GM12874 (cell line): ENCODE data around the gene PTPRG.

Experiments
- TF ChIP-seq, protein P1 (sequence below): IDR thresholded peaks from 2 replicates; pipeline ENCODE4 v1.5.1; 2011; ENCODE audit warnings: low read depth, mild to moderate bottlenecking, control low read depth, low read length, moderate library complexity; ENCODE audit not compliant: insufficient read depth

PTPRG gene

DNA sequence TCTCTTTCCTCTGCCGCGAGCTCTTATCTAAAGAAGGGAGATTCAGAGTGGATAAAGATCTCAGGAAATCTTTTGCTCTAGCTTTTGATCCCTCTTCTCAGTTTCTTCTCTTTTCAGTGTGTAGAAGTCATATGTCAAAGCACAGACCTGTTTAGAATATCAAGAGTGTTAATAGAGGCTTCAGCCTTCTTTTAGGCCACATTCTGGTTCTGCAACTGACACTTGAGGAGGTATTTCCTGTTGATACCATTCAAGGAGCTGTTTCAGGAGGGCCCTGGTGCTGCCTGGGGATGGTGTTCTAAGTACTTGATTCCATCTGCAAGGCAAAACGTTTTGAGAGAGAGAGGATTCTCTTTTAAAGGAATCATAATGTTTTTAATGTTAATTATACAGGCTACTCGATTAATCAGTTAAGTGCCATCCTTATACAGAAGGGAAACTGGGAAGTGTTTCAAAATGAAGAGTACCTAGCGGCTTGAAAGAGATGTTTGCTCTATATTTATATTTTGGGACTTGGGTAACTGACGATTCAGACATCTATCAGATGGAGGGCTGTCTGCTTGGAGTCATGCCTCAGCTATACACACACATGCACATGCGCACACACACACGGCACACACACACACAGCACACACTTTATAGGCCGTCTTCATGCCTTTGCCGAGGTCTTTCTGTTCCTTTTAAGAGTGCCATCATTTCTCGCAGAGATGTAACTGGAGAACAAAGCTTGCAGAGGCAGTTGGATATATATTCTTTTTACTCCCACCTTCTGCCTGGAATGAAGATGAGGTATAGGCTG is 313.9 kb downstream of the PTPRG start:
- TF ChIP-seq, protein P1, sequence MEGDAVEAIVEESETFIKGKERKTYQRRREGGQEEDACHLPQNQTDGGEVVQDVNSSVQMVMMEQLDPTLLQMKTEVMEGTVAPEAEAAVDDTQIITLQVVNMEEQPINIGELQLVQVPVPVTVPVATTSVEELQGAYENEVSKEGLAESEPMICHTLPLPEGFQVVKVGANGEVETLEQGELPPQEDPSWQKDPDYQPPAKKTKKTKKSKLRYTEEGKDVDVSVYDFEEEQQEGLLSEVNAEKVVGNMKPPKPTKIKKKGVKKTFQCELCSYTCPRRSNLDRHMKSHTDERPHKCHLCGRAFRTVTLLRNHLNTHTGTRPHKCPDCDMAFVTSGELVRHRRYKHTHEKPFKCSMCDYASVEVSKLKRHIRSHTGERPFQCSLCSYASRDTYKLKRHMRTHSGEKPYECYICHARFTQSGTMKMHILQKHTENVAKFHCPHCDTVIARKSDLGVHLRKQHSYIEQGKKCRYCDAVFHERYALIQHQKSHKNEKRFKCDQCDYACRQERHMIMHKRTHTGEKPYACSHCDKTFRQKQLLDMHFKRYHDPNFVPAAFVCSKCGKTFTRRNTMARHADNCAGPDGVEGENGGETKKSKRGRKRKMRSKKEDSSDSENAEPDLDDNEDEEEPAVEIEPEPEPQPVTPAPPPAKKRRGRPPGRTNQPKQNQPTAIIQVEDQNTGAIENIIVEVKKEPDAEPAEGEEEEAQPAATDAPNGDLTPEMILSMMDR = no peak

DNA sequence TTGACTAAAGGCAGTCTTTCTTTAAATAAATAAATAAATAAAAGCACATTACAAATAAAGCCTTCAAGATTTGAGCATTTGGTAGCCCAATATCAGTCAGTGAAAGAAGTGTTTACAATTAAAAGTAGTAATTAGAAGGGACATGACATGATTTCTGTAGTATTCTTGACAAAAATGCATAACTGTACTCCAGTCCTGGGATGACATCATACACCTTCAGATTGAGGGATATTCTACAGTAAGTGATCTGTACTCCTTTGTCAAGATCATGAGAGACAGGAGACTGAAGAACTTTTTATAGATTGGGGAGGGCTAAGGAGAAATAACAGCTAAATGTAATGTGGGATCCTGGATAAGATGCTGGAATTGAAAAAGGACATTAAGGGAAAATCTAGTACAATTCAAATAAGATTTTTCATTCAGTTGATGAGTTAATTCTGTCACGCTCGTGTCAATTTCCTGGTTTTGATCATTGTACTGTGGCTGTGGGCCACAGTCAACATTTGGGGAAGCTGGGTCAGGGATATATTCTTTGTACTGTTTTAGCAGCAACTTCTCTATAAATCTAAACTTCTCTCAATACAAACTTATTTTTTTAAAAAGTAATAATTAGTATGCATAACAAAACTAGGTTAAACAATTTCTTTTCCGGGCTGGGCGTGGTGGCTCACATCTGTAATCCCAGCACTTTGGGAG is 314.8 kb downstream of the PTPRG start:
- TF ChIP-seq, protein P1 = no peak

DNA sequence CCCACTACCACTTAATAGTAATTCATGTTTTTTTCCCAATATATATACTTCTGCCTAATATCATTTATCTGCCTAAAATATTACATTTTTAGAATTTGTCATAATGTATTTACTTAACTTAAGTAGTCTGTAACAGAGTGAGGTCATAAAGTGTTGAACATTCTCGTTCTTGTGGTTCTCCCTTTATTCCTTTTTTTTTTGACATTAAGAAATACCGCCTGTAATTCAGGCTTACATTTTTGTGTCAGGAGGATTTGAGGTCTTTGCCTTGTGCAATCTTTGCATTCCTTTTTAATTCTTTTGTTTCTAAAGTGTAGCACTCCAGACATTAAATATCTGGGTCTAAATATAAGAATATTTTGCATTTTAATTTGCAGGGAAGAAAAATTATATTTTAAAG is 315.4 kb downstream of the PTPRG start:
- TF ChIP-seq, protein P1 = no peak

DNA sequence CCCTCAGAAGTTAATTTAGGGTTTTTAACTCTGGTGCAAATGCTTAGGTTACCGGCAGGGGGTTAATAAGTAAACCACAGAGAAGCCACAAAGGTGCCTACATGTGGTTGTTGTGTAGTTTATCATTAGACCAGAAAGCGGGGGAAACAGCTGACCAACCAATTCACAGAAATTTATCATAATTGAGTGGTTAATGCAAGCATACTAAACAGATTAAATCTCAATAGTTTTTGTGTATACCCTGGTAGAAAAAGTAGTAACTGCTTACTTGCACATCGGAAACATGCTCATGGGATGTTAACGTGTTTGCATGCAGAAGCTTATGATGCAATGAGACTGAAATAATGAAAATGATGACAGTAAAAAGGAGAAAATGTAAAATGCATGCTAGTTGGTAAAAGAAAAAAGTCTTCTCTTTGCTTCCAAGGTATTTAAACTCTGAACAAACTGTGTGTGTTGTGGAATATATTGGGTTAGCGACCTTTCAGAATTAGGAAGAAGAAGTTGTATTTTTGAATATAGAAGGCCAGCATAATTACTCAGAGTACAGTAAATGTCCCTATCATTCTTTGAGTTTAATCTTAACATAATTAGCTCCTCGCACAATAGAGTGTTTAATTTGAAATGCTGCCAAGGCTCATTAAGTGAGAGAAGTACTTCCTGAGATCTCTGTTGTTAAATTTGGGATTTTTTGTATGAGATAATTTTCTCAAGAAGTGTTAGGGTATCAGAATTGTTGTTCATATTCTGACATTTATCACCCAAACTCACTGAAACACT is 316.2 kb downstream of the PTPRG start:
- TF ChIP-seq, protein P1 = peak; percentile 36; the same call in 1 of the 2 replicates

DNA sequence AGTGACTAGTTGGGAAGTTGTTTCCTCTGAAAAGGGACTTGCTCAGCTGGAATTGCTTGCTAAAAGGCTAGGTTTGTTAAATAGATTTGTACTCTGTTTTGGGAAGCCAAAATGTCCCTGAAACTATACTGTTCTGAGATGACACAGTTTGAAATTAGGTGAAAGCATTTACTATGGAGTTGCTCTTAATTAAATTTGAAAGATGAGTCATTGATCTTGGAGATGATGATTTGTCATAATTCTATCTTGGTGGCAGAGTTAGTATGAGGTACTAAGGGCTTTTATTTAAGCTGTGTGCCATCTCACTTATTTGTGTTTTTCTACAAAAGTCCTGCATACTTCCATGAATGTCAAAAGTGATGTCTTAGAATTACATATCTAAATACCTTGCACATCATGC is 320.9 kb downstream of the PTPRG start:
- TF ChIP-seq, protein P1 = no peak

DNA sequence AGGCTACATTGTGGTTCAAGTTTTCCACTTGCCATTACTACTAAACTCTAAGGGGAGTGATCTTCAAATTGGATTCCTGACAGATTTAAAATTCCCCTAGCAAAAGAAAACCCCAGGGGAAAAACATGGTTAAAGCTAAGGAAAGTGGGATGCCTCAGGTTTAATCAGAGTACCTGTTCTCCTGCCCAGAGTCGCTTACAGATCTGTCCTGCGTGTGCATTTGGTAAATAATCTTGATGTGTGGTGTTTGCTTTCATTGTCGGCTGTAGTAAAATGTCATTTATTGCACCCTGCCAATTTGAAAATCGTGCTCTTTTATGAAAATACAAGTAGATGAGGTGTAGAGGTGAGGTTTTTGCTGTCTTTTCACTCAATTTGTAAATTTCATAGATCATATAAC is 323.4 kb downstream of the PTPRG start:
- TF ChIP-seq, protein P1 = no peak

DNA sequence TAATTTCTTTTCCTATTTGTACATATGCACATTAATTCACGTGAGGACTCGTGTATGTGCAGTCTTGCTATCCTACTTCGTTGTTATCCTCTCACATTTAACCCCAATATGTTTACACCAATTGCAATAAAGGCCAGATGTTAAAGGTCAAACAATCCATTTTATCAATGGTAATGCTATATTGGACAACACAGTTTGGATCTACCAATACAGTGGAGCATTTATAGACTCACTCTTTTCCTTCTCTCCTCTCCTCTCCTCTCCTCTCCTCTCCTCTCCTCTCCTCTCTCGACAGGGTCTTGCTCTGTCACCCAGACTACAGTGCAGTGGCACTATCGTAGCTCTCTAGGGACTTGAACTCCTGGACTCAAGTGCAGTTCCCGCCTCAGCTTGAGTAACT is 324.0 kb downstream of the PTPRG start:
- TF ChIP-seq, protein P1 = no peak
